ENCODE measurements around the gene UBA6.
"Not testable (repeated sequence)": the region's sequence is repeated elsewhere in the genome, so short reads cannot be mapped to it uniquely, and the experiment has no call there.

Gene UBA6

GRCh38 chr4:67714955-67715354, 14.0 kb upstream of the UBA6 start:
- H3K36me3 ChIP-seq: peaks cover 45% of the 10 kb centered on the region
- H3K4me2 ChIP-seq: no peak overlapping the region
- no peak overlapping the region for H3K27ac ChIP-seq
- H3K4me1 ChIP-seq: no peaks in the 10 kb centered on the region
- no peak for TF ChIP-seq Cebpa-rat (IDR thresholded peaks at IDR 0.05)
- no peak overlapping the region for H3K4me3 ChIP-seq
- H3K9ac ChIP-seq: no peak overlapping the region
- H3K9me3 ChIP-seq: peaks cover 13% of the 10 kb centered on the region
- H3K27me3 ChIP-seq: no peaks in the 10 kb centered on the region
- peaks cover 14% of the 10 kb centered on the region; the same call in 1 of the 2 replicates for H4K20me1 ChIP-seq

- Histone ChIP-seq H4K20me1 (peaks cover 14% of the 10 kb centered on the region; the same call in 1 of the 2 replicates), H3K4me1 (no peaks in the 10 kb centered on the region), H3K36me3 (peaks cover 47% of the 10 kb centered on the region), H3K4me2 (no peak overlapping the region), H3K27ac (no peak overlapping the region), H3K9me3 (peaks cover 13% of the 10 kb centered on the region), H3K27me3 (no peaks in the 10 kb centered on the region), H3K9ac (no peak overlapping the region), H3K4me3 (no peak overlapping the region)
- TF ChIP-seq Cebpa-rat (IDR thresholded peaks at IDR 0.05): no peak
These were observed 13.3 kb upstream of the UBA6 start for GRCh38 chr4:67714248-67714583.

GRCh38 chr4:67713529-67714247, 12.7 kb upstream of the UBA6 start:
- Histone ChIP-seq H3K27ac (no peak overlapping the region), H3K4me2 (no peak overlapping the region), H3K9ac (no peak overlapping the region), H3K36me3 (peaks cover 47% of the 10 kb centered on the region), H3K27me3 (no peaks in the 10 kb centered on the region), H3K4me1 (no peaks in the 10 kb centered on the region), H4K20me1 (peaks cover 14% of the 10 kb centered on the region; the same call in 1 of the 2 replicates), H3K4me3 (no peak overlapping the region), H3K9me3 (peaks cover 13% of the 10 kb centered on the region)
- no peak for TF ChIP-seq Cebpa-rat (IDR thresholded peaks at IDR 0.05)

GRCh38 chr4:67712650-67713528, 11.9 kb upstream of the UBA6 start:
- Histone ChIP-seq H3K27ac (no peak overlapping the region), H3K9ac (no peak overlapping the region), H3K36me3 (peaks cover 46% of the 10 kb centered on the region), H3K4me2 (no peak overlapping the region), H4K20me1 (peaks cover 14% of the 10 kb centered on the region; the same call in 1 of the 2 replicates), H3K27me3 (no peaks in the 10 kb centered on the region), H3K4me3 (no peak overlapping the region), H3K4me1 (no peaks in the 10 kb centered on the region), H3K9me3 (peaks cover 16% of the 10 kb centered on the region)
- no peak for TF ChIP-seq Cebpa-rat (IDR thresholded peaks at IDR 0.05)

GRCh38 chr4:67712000-67712625, 11.2 kb upstream of the UBA6 start:
- Histone ChIP-seq H3K36me3 (peaks cover 39% of the 10 kb centered on the region), H3K27me3 (no peaks in the 10 kb centered on the region), H3K4me2 (no peak overlapping the region), H3K4me3 (no peak overlapping the region), H3K9me3 (peaks cover 24% of the 10 kb centered on the region), H3K27ac (no peak overlapping the region), H3K9ac (no peak overlapping the region), H3K4me1 (no peaks in the 10 kb centered on the region), H4K20me1 (peaks cover 14% of the 10 kb centered on the region; the same call in 1 of the 2 replicates)
- no peak for TF ChIP-seq Cebpa-rat (IDR thresholded peaks at IDR 0.05)

- H3K9ac ChIP-seq, H3K27me3 ChIP-seq, H3K27ac ChIP-seq, H3K4me3 ChIP-seq, H4K20me1 ChIP-seq, H3K4me2 ChIP-seq: not testable (repeated sequence)
- H3K9me3 ChIP-seq: peaks cover 29% of the 10 kb centered on the region
- peaks cover 19% of the 10 kb centered on the region for H3K4me1 ChIP-seq
- peaks cover 19% of the 10 kb centered on the region for H3K36me3 ChIP-seq
These were observed 5.7 kb upstream of the UBA6 start for GRCh38 chr4:67706682-67707081.

- Histone ChIP-seq H3K9me3 (peaks cover 29% of the 10 kb centered on the region), H3K36me3 (peaks cover 12% of the 10 kb centered on the region), H3K4me2 (no peak overlapping the region), H4K20me1 (0 out of 2 replicates have a peak, but pooled peaks cover 1% of the 10 kb centered on the region), H3K4me1 (peaks cover 26% of the 10 kb centered on the region), H3K4me3 (no peak overlapping the region), H3K9ac (no peak overlapping the region), H3K27me3 (no peaks in the 10 kb centered on the region), H3K27ac (no peak overlapping the region)
- TF ChIP-seq Cebpa-rat (IDR thresholded peaks at IDR 0.05): no peak; the same call in 1 of the 2 replicates
These were observed 3.9 kb upstream of the UBA6 start for GRCh38 chr4:67704843-67705242.

- Histone ChIP-seq H3K27ac (0 out of 2 replicates have a peak overlapping the region, but pooled peaks have one; percentile 71), H3K36me3 (peaks cover 15% of the 10 kb centered on the region), H3K27me3 (no peaks in the 10 kb centered on the region), H3K9ac (no peak overlapping the region), H3K4me1 (peaks cover 44% of the 10 kb centered on the region), H4K20me1 (peaks cover 28% of the 10 kb centered on the region), H3K9me3 (peaks cover 18% of the 10 kb centered on the region), H3K4me3 (peak overlapping the region; percentile 91), H3K4me2 (peak overlapping the region; percentile 79)
- no peak for TF ChIP-seq Cebpa-rat (IDR thresholded peaks at IDR 0.05)
These were observed 1.2 kb upstream of the UBA6 start for GRCh38 chr4:67702166-67702565.

- peak overlapping the region; percentile 71 for H3K27ac ChIP-seq
- no peak for TF ChIP-seq Cebpa-rat (IDR thresholded peaks at IDR 0.05)
- peaks cover 12% of the 10 kb centered on the region for H3K9me3 ChIP-seq
- peak overlapping the region; percentile 91 for H3K4me3 ChIP-seq
- H3K4me1 ChIP-seq: peaks cover 44% of the 10 kb centered on the region
- no peaks in the 10 kb centered on the region for H3K27me3 ChIP-seq
- H4K20me1 ChIP-seq: peaks cover 33% of the 10 kb centered on the region
- H3K9ac ChIP-seq: peak overlapping the region; percentile 89
- peak overlapping the region; percentile 79 for H3K4me2 ChIP-seq
- H3K36me3 ChIP-seq: peaks cover 10% of the 10 kb centered on the region; the same call in 1 of the 2 replicates
These were observed 529 bp upstream of the UBA6 start for GRCh38 chr4:67701517-67701850.

Data from BLaER1 (cell line).